LNCAP (cell line): ENCODE results near the gene HSD11B1L.

Source experiments
- CTCF ChIP-seq: fragments of 450-650 bp; IDR thresholded peaks from 2 replicates; pipeline ENCODE4 v1.5.1; 2017; ENCODE audit warnings: mild to moderate bottlenecking

Gene HSD11B1L

DNA sequence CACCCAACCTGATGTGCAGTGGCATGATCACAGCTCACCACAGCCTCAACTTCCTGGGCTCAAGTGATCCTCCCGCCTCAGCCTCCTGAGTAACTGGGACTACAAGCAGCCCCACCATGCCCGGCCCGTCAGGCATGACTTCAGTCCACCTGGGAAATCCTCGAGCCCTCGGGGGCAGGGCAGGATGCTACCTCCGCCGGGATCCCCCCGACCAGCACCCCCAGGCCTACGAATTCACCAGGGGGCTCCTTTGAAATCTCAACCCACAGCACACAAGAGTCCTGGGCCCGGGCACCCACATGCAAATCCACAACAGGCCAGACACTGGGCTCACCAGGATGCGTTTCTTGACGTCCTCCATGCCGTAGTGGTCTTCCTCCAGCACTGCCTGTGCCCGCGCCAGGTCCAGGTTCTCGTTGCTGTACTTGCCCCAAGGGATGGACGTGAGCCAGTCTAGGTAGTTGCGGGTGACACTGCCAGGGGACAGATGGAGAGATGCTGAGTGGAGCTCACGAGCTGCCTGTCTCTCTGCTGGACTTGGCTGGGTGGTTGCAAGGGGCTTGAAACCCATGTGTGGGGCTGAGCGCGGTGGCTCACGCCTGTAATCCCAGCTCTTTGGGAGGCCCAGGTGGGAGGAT is 19.7 kb downstream of the HSD11B1L start:
- no peak for TF ChIP-seq CTCF

DNA sequence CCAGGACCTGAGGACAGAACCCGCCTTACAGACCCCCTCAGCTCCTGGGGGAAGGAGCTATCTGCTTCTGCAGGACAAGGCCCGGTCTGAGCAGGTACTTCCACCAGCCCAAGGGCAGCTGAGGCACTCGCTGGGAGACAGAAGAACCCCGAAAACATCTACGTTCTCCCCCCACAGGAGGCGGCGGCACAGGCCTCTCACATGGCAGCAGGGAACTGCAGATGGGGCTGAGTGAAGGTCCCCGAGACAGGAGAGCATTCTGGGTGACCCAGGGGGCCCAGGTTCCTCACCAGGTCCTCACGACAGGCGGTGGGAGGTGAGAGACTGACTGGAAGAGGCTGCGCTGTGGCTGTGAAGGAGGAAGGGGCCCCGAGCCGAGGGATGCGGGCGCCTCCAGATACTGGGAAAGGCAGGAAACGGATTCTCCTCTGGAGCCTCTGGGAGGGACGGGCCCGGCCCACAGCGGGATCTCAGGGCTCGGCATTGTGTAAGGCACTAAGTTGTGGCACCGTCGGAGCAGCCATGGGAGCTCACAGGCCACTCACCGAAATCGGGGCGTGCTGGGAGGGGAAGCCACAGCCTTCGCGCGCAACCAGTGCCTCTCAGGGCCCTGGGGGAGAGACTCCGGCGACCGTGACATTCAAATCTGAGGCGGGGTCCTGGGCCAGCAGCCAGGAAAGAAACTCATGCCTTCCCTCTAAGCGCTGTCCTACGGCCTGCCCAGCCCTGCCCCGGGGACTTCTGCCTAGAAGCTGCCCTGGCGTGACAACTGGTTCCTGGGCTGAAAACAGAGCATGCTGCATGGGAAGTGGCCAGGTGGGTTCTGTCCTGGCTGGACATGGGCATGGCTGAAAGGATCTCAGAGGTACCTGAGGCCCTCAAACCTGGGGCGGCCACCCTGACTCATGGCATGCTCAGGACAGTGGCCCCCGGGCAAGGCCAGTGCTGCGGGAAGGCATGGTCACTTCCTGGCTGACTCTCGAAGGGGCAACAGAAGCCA is 23.3 kb downstream of the HSD11B1L start:
- TF ChIP-seq CTCF, result no peak

DNA sequence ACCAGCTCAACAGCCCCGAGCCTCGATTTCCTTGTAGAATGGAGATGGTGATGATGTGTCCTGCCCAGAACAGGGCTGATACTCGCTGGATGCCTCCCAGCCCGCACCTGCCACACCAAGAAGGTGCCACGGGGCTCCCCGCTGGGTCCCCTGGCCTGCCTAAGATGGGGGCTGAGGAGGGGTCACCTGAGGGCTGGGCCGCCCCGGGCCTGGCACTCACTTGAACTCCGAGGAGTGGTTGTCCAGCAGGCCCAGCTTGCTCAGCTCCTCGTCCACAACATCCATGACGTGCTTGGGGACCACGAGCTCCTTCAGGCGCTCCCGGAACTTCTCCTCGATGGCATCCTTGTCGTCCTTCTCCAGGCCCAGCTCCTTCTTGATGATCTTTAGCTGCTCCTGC is 24.7 kb downstream of the HSD11B1L start:
- TF ChIP-seq CTCF, result no peak

- no peak for TF ChIP-seq CTCF
These were observed 26.2 kb downstream of the HSD11B1L start for GRCh38 chr19:5706876-5707573.

GRCh38 chr19:5707576-5708575 is 27.0 kb downstream of the HSD11B1L start:
- TF ChIP-seq CTCF, result no peak

DNA sequence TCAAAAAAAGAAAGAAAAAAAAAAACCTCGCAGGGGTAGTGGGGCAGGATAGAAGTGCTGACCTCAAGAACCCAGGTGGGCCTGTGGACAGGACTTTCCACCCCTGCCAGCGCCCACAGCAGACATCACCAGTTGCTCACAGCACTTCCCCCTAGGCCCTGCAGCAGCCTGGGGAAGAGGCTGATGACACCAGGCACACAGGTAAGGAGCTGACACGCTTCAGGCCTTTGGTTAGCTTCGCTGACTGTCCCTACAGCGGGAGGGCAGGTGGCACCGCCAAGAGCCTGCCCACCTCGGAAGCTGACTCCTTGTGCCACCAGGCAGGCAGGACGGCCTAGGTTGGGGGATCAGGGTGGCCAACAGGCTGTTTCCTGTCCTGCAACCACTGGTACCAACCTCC is 30.2 kb downstream of the HSD11B1L start:
- TF ChIP-seq CTCF, result no peak
